ENCODE data around the gene ACOX1.

Gene ACOX1

GRCh38 chr17:75933808-75934207 is 45.2 kb downstream of the ACOX1 start:
- no peak for DNase-seq (ENCODE audit: low read depth)

DNA sequence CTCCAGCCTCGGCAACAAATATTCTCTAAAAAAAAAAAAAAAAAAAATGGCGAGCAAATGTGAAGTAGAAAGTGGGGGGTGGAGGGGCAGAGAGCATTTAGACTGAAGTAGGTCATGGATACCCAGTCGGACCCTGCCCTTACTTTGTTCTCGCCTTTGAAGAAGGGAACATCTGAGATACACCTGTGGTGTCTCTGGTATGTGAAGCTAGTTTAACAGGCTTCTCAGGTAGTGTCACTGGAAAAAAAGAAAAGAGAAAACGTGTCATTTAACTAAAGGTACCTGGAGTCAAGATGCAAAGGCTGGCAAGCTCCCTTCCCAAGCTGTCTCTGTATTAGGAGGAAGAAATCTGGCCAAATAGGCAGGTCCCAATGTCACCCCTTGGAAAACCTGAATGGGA is 46.1 kb downstream of the ACOX1 start:
- DNase-seq (ENCODE audit: low read depth) = no peak

- no peak for DNase-seq (ENCODE audit: low read depth)
Observed at GRCh38 chr17:75931062-75931461, 47.9 kb downstream of the ACOX1 start.

DNA sequence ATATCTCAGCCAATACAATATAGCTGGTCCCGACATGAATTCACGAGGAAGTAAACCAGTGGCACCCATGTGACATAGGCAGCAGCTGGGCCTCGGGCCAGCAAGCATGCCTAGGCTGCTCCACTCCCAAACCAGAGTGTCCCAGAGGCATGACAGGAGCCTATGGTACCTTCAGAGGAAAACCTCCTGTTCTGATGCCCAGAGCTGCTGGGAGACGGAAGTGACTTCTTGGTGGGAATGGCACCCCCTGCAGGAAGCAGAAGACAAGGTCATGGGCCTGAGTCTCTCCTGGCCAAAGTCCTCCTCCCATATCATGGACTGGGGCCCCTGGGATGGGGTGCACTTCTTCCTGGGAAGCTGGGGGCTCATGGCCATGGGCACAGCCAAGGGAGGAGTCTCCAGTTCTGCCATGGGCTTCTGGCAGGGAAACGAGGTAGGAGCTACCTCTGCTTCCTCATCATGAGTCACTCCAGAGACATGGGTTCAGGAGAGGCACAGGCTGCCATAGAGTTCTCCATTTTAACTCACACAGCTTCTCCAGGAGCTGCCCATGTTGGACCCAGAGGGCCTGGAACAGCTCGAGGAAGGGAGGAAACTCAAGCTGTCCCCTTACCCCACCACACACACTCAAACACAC is 51.6 kb downstream of the ACOX1 start:
- no peak for DNase-seq (ENCODE audit: low read depth)

DNA sequence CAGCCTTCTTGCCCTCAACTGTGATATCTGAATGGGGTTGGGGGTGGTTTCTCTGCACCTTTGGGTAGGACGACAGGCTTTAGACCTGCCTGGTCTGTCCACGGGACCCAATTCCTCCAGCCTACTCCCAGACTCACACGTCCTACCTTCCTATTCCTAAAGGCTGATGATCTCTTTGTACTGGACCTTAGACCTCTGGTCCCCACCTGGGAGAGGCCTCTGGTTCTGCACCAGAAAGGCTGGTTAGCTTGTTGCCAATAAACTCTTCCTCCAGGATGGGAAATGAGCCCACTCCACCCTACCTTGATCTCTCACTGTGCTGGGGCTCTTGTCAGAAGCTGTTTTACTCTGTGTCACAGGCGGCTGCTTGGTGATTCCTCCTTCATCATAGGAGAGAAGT is 52.5 kb downstream of the ACOX1 start:
- no peak for DNase-seq (ENCODE audit: low read depth)

- DNase-seq (ENCODE audit: low read depth) = no peak
Observed at GRCh38 chr17:75925912-75926311, 53.1 kb downstream of the ACOX1 start.

GRCh38 chr17:75925103-75925502 is 53.9 kb downstream of the ACOX1 start:
- DNase-seq (ENCODE audit: low read depth) = no peak

DNA sequence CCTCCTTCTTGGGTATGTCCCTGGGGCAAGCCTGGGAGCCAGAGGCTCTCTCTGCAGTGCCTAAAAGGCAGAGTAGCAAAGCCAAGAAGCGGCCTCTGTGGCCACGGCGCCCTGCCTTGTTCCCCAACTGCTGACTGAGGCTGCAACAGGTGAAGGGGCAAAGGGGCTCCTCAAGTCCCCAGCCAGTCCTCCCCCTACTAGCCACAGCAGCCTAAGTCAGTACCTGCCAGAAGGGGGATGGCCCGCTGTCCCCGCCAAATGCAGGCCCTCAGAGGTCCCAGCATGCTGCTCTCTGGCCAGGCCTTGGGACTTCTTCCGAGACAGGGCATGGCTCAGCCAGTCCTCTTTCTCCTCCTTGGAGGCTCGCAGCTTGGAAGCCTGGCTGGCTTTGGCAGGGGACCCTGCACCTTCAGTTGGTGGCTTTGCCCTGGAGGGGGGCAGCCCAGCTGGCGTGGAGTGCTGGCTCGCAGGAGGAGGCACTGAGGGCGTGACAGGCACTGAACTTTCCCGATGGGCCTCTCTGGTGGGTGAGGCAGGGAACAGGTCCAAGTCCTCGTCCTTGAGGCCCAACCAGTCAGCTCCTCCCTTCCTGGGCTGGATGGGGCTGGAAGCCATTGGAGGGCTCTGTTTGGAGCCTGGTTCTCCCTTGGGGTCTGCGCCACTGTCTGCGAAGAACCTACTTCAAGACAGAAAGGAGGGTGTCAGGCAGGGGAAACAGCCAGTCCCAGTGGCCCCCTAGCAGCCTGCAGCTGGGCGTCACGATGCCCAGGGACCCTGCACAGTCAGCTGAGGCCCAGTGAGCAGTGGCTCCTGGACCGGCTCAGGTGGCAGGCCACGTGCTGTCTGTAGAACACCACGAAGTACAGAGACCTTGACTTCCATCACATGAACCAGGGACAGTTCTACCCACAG is 55.7 kb downstream of the ACOX1 start:
- DNase-seq (ENCODE audit: low read depth) = no peak

DNA sequence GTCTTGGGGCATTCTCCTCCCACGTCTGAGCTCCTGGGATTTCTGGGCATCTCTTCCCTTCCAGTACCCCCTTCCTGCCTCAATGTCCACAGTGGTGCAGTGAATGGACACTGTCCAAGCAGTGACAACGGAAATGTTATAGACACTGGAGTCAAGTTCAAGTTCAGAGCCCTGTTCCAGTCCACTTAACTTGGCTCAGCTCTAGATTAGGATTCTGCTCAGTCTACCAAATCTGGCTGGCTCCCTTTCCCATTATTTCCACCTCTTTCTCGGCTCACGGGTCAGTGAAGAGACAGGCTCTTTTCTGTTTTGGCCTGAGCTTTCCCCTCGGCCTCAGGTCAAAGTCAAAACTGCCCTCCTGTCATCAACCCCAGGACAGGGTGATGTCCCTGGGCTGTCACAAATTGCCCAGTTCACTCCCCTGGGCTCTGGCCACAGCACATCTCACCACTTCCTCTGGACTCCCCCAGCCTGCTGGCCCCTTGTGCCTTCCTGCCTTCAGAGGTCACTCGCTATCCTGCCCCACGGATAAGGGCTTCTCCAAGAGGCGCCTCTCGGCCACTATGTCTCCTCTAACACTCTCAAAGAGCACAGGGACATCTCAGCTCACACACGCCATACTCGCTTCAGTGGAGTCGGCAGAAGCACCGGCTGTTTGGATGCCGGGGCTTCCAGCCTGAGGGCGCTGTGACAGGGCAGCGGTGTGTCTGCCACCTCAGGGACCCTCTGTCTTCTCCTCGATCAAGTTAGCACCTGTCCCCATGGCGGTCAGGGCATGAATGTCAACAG is 56.6 kb downstream of the ACOX1 start:
- DNase-seq (ENCODE audit: low read depth) = no peak

GRCh38 chr17:75921596-75921995 is 57.4 kb downstream of the ACOX1 start:
- no peak for DNase-seq (ENCODE audit: low read depth)

- DNase-seq (ENCODE audit: low read depth) = no peak
Observed at GRCh38 chr17:75920045-75920560, 58.9 kb downstream of the ACOX1 start.

- no peak for DNase-seq (ENCODE audit: low read depth)
Observed at GRCh38 chr17:75919611-75920010, 59.4 kb downstream of the ACOX1 start.

GRCh38 chr17:75917917-75918445 is 61.0 kb downstream of the ACOX1 start:
- no peak for DNase-seq (ENCODE audit: low read depth)

GRCh38 chr17:75917141-75917916 is 61.6 kb downstream of the ACOX1 start:
- DNase-seq (ENCODE audit: low read depth) = no peak

DNA sequence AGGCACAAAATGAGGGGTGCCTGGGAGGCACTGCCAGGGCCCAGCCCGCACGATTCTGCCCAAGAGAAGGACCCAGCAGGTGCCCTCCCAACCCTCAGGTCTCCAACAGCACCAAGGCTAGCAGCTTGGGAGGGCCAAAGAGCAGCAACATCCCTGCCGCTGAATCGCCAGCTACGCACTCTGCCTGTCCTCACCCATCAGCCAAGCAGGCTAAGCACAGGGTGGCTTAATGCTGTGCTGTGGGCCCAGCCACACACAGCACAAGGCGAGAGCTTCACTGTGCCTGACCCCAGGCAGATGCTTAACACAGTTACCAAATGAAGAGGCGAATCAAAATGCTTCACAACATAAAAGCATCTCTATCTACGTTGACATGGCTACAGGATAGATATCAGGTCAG is 63.7 kb downstream of the ACOX1 start:
- DNase-seq (ENCODE audit: low read depth) = no peak

DNA sequence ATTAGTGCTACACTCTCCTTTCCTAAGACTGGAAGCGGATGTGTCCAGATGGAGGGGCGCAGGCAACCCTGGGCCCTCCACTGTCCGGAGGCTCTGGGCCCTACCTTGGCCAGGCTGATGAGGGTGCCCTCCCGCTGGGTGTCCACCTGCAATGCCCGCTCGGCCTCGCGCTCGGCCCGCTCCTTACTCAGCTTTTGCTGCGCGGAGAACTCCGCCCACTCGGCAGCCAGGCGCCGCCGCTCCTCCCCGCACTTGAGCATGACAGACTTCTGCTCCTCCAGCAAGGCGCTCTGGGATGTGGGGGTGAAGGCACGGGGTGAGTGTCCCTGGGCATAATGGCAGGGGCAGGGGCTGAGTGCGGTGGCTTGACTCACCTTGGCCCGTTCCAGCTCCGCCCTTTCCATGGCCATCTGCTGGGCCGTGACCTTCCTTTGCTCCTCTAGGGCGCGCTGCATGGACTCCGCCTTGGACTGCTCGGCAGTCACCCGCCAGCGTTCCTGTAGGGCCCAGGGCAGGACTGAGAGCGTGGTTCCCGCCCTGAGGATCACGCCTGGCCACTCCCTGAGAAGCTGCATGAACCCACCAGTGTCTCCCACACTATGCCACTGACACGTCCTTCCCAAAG is 64.2 kb downstream of the ACOX1 start:
- no peak for DNase-seq (ENCODE audit: low read depth)

DNA sequence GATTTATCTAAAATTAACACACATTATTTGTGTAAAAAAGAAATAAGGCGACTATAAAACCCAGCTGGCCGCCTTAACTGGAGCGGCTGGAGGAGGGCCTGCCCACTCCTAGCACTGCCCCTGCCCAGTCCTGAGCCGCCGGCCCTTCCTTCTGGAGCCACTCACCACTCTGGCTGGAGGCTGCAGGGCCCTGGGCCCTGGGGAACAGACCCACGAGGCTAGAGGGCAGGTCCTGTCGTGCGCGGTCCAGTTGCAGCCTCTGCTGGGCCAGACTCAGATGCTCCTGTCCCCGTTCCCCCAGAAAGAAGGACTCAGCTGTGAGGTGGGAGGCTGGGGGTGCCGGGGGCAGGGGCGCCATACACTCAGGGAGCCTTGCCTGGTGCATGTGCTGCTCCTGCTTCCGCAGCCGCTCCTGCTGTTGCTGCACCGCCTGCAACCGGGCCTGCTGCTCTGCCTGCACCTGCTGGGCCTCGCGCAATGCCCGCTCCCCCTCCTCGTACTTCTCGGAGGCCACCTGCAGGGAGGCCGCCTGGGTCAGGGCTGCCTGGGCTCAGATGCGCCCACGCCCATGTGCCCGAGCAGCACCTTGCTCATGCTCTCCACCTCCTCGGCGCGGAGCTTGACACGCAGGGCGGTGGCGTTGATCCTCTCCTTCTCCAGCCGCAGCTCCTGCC is 65.3 kb downstream of the ACOX1 start:
- no peak for DNase-seq (ENCODE audit: low read depth)

GRCh38 chr17:75910699-75911098 is 68.3 kb downstream of the ACOX1 start:
- DNase-seq (ENCODE audit: low read depth) = no peak

DNA sequence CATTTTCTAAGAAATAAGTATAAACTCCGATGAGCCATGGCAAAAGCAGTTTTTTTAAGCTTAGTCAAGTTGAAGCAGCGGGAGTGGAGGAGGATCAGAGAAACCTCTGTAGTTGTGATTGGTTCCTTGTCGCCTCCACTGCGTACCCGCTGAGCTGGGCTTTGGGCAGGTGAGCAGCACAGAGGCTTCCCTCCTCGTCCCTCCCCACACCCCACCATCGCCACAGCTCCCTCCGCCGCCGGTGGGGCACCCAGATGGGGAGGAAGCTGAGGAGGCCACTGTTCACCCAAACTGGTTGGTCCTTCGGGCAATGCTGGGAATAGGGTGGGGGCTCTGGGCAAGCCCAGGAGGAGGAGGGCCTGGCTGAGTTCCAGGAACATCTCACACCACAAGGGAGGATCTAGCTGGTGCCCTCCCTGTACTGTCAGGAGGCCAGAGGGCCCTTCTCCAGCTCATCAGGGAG is 69.1 kb downstream of the ACOX1 start:
- DNase-seq (ENCODE audit: low read depth) = peak; percentile 59

Measured in fibroblast of gingiva (primary cell).